Keratinocyte (primary cell): ENCODE measurements around the gene KCNQ2. TPM values are rescaled to one million over a fixed set of nuclear protein-coding genes. Genes with fewer than 3 reads are reported as not detected.

Source experiments
- DNase-seq: peaks from one replicate; pipeline ENCODE4 v3.0.0-alpha.2; 2011; ENCODE audit warnings: low read depth, missing footprints, low spot score
- FAIRE-seq: peaks from 2 replicates; lab custom pipeline; 2011; peaks lifted over from hg19 to GRCh38; lab: Jason Lieb, UNC
- H2AFZ ChIP-seq: 2 replicates; pipeline ENCODE4 v1.6.0; 2012; ENCODE audit warnings: low read length, control low read depth, inconsistent platforms; ENCODE audit not compliant: control insufficient read depth
- H3K27ac ChIP-seq: 2 replicates; pipeline ENCODE4 v1.5.1; 2011; ENCODE audit warnings: low read length; ENCODE audit not compliant: control insufficient read depth, insufficient read depth
- H3K27me3 ChIP-seq: 3 replicates; pipeline ENCODE4 v1.6.0; 2011; ENCODE audit warnings: low read length; ENCODE audit not compliant: control insufficient read depth, insufficient read depth; ENCODE audit errors: extremely low read depth
- H3K36me3 ChIP-seq, 2 experiments: 2 replicates in 1 of 2; 3 replicates in 1 of 2; pipeline ENCODE4 v1.5.1; 2011; ENCODE audit warnings: low read length in 2 of 2, mild to moderate bottlenecking in 1 of 2; ENCODE audit not compliant: control insufficient read depth in 2 of 2, insufficient read depth in 2 of 2; ENCODE audit errors: extremely low read depth in 1 of 2
- H3K4me1 ChIP-seq: 3 replicates; pipeline ENCODE4 v1.5.1; 2011; ENCODE audit warnings: low read length; ENCODE audit not compliant: control insufficient read depth, insufficient read depth; ENCODE audit errors: extremely low read depth
- H3K4me2 ChIP-seq: 3 replicates; pipeline ENCODE4 v1.6.0; 2011; ENCODE audit warnings: low read depth, low read length; ENCODE audit not compliant: control insufficient read depth, insufficient read depth; ENCODE audit errors: extremely low read depth
- H3K4me3 ChIP-seq, 3 experiments: fragments of 200-600 bp in 1 of 3; sonication (generic) in 1 of 3; 2 replicates in 2 of 3; 3 replicates in 1 of 3; pipeline ENCODE4 v1.5.1; 2011 to 2016; ENCODE audit warnings: low read length in 3 of 3, mild to moderate bottlenecking in 3 of 3, control low read depth in 2 of 3, inconsistent platforms in 1 of 3, low read depth in 1 of 3, mixed read lengths in 1 of 3, mixed run types in 1 of 3, moderate library complexity in 1 of 3; ENCODE audit not compliant: control insufficient read depth in 2 of 3, insufficient read depth in 2 of 3; ENCODE audit errors: extremely low read depth in 1 of 3
- H3K79me2 ChIP-seq: 2 replicates; pipeline ENCODE4 v1.6.0; 2012; ENCODE audit warnings: low read length; ENCODE audit not compliant: control insufficient read depth, insufficient read depth
- H3K9ac ChIP-seq: 3 replicates; pipeline ENCODE4 v1.6.0; 2011; ENCODE audit warnings: low read length; ENCODE audit not compliant: control insufficient read depth, insufficient read depth; ENCODE audit errors: extremely low read depth
- H3K9me1 ChIP-seq: 3 replicates; pipeline ENCODE4 v1.6.0; 2011; ENCODE audit warnings: low read length; ENCODE audit not compliant: control insufficient read depth, insufficient read depth; ENCODE audit errors: extremely low read depth
- H3K9me3 ChIP-seq: 2 replicates; pipeline ENCODE4 v1.5.1; 2012; ENCODE audit warnings: low read depth, low read length; ENCODE audit not compliant: control insufficient read depth
- H4K20me1 ChIP-seq: 3 replicates; pipeline ENCODE4 v1.6.0; 2011; ENCODE audit warnings: low read length; ENCODE audit not compliant: control insufficient read depth, insufficient read depth; ENCODE audit errors: extremely low read depth
- CTCF ChIP-seq, 3 experiments: IDR thresholded peaks in 1 of 3; conservative IDR thresholded peaks in 1 of 3; optimal IDR thresholded peaks in 1 of 3; 2 replicates in 2 of 3; 3 replicates in 1 of 3; pipeline versions ENCODE3 to v1.5.1; 2011; ENCODE audit warnings: low read length in 3 of 3, mild to moderate bottlenecking in 3 of 3, moderate library complexity in 2 of 3, control low read depth in 1 of 3, inconsistent platforms in 1 of 3; ENCODE audit not compliant: insufficient read depth in 2 of 3; ENCODE audit errors: extremely low read depth in 1 of 3
- EZH2 ChIP-seq: IDR thresholded peaks from one replicate; pipeline ENCODE4 v1.6.1; 2012; ENCODE audit warnings: inconsistent platforms, mild to moderate bottlenecking, low read length, moderate library complexity
- dilution Hi-C: fragments of 300-500 bp; cut with MboI; formaldehyde crosslinking; loops from one replicate; pipeline ENCODE4 v1.7.0; 2020; ENCODE audit warnings: low sequenced_read_pairs; ENCODE audit not compliant: extremely low pct_ligation_motif_present
- polyA plus RNA-seq, 5 experiments: library from polyadenylated mRNA; depleted of rRNA in 3 of 5; stranded (reverse) in 3 of 5; stranded (forward) in 1 of 5; unstranded in 1 of 5; fragments of >200 nt; gene quantifications; 1 replicate in 1 of 5; 2 replicates in 3 of 5; 3 replicates in 1 of 5; pipeline versions ENCODE4 v1.2.1 to v1.2.3, GENCODE V29; 2011 to 2012; ENCODE audit warnings: missing spikeins in 2 of 5, low read depth in 1 of 5, low replicate concordance in 1 of 5

Gene KCNQ2
- polyA plus RNA-seq, 1 donor (not counting 4 experiments of a cell fraction or from before 2014, with no cell fraction given) = not detected

DNA sequence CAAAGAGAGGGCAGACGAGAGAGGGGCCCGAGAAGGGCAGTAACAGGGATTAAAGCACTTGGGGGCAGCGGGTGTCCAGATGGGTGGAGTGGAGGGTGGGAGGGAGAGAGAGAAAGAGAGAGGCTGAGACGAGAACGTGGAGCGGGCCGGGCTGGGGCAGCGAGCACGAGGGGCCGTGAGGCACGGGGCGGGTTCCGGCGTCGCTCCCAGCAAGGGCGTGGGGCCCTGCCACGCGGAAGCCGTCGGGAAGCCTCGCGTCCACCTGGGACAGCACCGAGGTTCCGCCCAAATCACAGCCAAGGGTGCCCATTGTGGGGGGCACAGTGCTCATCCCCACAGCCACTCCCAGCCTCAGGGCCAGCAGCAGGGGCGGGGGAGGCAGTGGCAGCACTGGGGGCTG, 49.8 kb downstream of the KCNQ2 start:
- Histone ChIP-seq H4K20me1 (no peaks in the 10 kb centered on the region), H3K4me1 (no peaks in the 10 kb centered on the region), H3K4me3 (no peak overlapping the region), H3K79me2 (no peaks in the 10 kb centered on the region), H3K27ac (no peak overlapping the region), H3K9me1 (no peaks in the 10 kb centered on the region), H3K36me3 (no peaks in the 10 kb centered on the region), H2AFZ (no peak overlapping the region), H3K4me2 (no peak overlapping the region), H3K9ac (no peak overlapping the region), H3K27me3 (peaks cover 44% of the 10 kb centered on the region), H3K9me3 (no peaks in the 10 kb centered on the region)
- dilution Hi-C loops = no loop called here
- TF ChIP-seq CTCF (optimal IDR thresholded peaks at IDR 0.05 in 1 of 3, IDR thresholded peaks at IDR 0.05 in 1 of 3, conservative IDR thresholded peaks at IDR 0.05 in 1 of 3; ENCODE audit: extremely low read depth in 1 of 3, insufficient read depth in 2 of 3, low read length in 3 of 3) = no peak
- peak; percentile 49 for TF ChIP-seq EZH2
- FAIRE-seq (no peak), DNase-seq (no peak)

DNA sequence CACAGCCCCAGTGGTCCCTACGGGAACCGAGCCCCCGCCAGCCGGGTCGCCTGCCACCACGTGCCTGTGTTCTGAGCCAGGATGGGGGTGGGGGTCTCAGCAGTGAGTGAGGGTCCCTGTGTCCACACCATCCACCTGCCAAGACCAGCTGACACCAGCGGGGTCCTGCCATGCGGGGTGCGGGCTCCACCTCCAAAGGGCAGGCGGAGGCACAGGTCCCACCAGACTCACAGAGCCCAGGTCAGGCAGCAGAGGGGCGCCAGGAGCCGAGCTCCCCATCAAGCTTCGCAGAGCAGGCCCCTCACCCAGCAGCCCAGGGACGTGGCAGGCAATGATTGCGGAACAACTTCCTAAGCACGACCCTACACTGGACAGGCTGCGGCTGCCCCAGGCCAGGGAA, 50.5 kb downstream of the KCNQ2 start:
- Histone ChIP-seq H3K9ac (no peak overlapping the region), H3K79me2 (no peaks in the 10 kb centered on the region), H4K20me1 (no peaks in the 10 kb centered on the region), H3K4me2 (no peak overlapping the region), H3K4me3 (no peak overlapping the region), H3K27ac (no peak overlapping the region), H3K27me3 (peaks cover 51% of the 10 kb centered on the region), H3K4me1 (no peaks in the 10 kb centered on the region), H3K36me3 (no peaks in the 10 kb centered on the region), H2AFZ (no peak overlapping the region), H3K9me3 (no peaks in the 10 kb centered on the region), H3K9me1 (no peaks in the 10 kb centered on the region)
- DNase-seq (no peak), FAIRE-seq (no peak)
- no peak for TF ChIP-seq EZH2
- TF ChIP-seq CTCF (optimal IDR thresholded peaks at IDR 0.05 in 1 of 3, IDR thresholded peaks at IDR 0.05 in 1 of 3, conservative IDR thresholded peaks at IDR 0.05 in 1 of 3; ENCODE audit: extremely low read depth in 1 of 3, insufficient read depth in 2 of 3, low read length in 3 of 3) = no peak
- dilution Hi-C loops = no loop called here
